Stimulated activated CD4-positive, alpha-beta T cell treated with anti-CD3 and anti-CD28 coated beads, Interleukin-12 subunit alpha, Interleukin-12 subunit beta, amount 100 ng/mL, for 4 hours (primary cell): ENCODE data around the gene SGTB.
"Not testable (repeated sequence)": the region's sequence is repeated elsewhere in the genome, so short reads cannot be mapped to it uniquely, and the experiment has no call there.

Source experiments
- DNase-seq: peaks from one replicate; pipeline ENCODE4 v3.0.0-alpha.2; 2020

The SGTB gene

GRCh38 chr5:65734196-65734775, 12.4 kb upstream of the SGTB start:
- DNase-seq = not testable (repeated sequence)

GRCh38 chr5:65732046-65732445, 10.1 kb upstream of the SGTB start:
- not testable (repeated sequence) for DNase-seq

GRCh38 chr5:65730910-65731309, 9.0 kb upstream of the SGTB start:
- no peak for DNase-seq

GRCh38 chr5:65728218-65728617, 6.3 kb upstream of the SGTB start:
- no peak for DNase-seq

- DNase-seq = no peak
Measured at GRCh38 chr5:65727491-65728156, 5.7 kb upstream of the SGTB start.

GRCh38 chr5:65722575-65723403, 880 bp upstream of the SGTB start:
- DNase-seq = no peak

GRCh38 chr5:65721050-65721719, 724 bp downstream of the SGTB start:
- DNase-seq = peak; percentile 9

- DNase-seq = no peak
Measured at GRCh38 chr5:65718576-65719310, 3.2 kb downstream of the SGTB start.

GRCh38 chr5:65708145-65708544, 13.8 kb downstream of the SGTB start:
- no peak for DNase-seq

- no peak for DNase-seq
Measured at GRCh38 chr5:65707663-65708062, 14.2 kb downstream of the SGTB start.

- no peak for DNase-seq
Measured at GRCh38 chr5:65704621-65705239, 17.2 kb downstream of the SGTB start.

GRCh38 chr5:65702036-65702435, 19.9 kb downstream of the SGTB start:
- DNase-seq = no peak

- no peak for DNase-seq
Measured at GRCh38 chr5:65699338-65699737, 22.6 kb downstream of the SGTB start.

GRCh38 chr5:65696892-65697291, 25.0 kb downstream of the SGTB start:
- no peak for DNase-seq

GRCh38 chr5:65695896-65696295, 26.0 kb downstream of the SGTB start:
- no peak for DNase-seq

- no peak for DNase-seq
Measured at GRCh38 chr5:65695162-65695755, 26.6 kb downstream of the SGTB start.

- DNase-seq = no peak
Measured at GRCh38 chr5:65693121-65693520, 28.8 kb downstream of the SGTB start.

GRCh38 chr5:65682148-65682547, 39.8 kb downstream of the SGTB start:
- no peak for DNase-seq

- not testable (repeated sequence) for DNase-seq
Measured at GRCh38 chr5:65676056-65676455, 45.9 kb downstream of the SGTB start.

GRCh38 chr5:65674749-65675148, 47.2 kb downstream of the SGTB start:
- DNase-seq = no peak

- no peak for DNase-seq
Measured at GRCh38 chr5:65672796-65673195, 49.1 kb downstream of the SGTB start.

GRCh38 chr5:65668696-65669095, 53.2 kb downstream of the SGTB start:
- DNase-seq = no peak
